Measurements from ENCODE around the gene SMIM36.

The SMIM36 gene

DNA sequence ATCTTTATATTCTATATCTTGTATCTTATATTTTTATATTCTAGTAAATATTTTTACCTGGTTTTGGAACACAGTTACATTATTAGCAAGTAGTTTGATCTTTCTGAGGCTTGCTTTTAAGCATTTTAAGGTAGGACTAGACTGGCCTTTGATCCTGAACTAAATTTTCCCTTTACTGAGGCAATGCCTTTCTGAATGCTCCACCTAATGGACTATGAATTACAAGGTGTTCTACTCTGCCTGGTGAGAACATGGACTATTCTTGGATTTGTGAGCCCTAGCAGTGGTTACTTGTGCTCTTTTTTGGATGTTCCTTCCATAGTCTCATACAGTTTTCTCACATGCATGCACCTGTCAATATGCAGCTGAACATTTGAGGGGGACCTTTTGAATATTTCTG is 32.5 kb upstream of the SMIM36 start:
- DNase-seq (ENCODE audit: extremely low read depth, low read depth), result no peak
- TF ChIP-seq, protein P1, sequence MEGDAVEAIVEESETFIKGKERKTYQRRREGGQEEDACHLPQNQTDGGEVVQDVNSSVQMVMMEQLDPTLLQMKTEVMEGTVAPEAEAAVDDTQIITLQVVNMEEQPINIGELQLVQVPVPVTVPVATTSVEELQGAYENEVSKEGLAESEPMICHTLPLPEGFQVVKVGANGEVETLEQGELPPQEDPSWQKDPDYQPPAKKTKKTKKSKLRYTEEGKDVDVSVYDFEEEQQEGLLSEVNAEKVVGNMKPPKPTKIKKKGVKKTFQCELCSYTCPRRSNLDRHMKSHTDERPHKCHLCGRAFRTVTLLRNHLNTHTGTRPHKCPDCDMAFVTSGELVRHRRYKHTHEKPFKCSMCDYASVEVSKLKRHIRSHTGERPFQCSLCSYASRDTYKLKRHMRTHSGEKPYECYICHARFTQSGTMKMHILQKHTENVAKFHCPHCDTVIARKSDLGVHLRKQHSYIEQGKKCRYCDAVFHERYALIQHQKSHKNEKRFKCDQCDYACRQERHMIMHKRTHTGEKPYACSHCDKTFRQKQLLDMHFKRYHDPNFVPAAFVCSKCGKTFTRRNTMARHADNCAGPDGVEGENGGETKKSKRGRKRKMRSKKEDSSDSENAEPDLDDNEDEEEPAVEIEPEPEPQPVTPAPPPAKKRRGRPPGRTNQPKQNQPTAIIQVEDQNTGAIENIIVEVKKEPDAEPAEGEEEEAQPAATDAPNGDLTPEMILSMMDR (IDR thresholded peaks at IDR 0.05; ENCODE audit: low read depth, low read length, missing control alignments), result no peak
- no peak overlapping the region for H3K4me3 ChIP-seq (replicated peaks; ENCODE audit: low read depth, low read length)

DNA sequence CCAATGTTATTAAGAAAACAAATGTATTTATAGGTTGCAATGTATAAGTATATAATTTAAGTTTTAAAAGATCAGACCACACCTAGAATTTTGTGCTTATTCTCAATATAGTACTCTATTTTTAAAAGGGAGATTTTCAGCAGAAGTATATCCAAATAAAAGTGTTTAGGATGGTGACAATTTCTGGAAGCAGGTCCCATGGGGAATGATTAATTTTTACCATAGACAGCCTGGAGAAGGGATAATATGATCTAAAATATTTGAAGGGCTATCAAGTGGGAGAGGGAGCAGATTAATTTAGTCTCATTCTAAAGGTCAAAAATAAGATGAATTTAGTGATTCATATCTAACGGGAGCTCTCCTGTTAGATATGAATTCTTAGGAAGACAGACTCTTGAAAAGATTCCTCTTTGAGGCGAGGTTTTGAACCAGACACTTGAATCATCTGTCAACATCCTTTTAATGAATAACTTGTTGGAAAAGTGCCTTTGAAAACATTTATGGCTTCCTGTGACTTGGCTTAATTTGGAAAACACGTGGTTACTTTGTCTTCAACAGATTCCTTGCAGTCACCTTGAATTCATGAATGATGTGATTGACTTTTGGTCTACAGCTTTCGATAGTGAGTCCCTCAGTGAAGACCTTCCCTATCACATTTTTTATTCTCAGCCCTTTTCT is 29.3 kb upstream of the SMIM36 start:
- TF ChIP-seq, protein P1 (IDR thresholded peaks at IDR 0.05; ENCODE audit: low read depth, low read length, missing control alignments), result no peak
- no peak overlapping the region for H3K4me3 ChIP-seq (replicated peaks; ENCODE audit: low read depth, low read length)
- DNase-seq (ENCODE audit: extremely low read depth, low read depth), result peak; percentile 29

DNA sequence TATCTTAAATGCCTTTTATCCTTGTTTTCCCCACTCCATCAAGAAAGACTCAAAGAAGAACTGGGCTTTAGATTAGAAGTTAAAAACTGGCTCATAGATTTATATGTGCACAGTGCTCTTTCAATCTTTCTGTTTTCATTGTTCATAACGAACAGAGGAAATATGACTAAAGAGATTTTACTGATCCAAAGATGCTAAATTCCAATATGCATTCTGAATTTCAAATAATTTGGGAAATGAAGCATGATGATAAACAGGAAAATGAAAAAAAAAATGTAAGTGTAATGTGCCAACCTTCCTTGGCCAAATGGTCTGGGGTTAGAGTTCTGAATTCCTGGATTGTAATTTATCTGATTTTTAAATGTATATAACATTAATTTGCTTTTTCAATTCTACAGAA is 25.0 kb upstream of the SMIM36 start:
- TF ChIP-seq, protein P1 (IDR thresholded peaks at IDR 0.05; ENCODE audit: low read depth, low read length, missing control alignments), result no peak
- no peak overlapping the region for H3K4me3 ChIP-seq (replicated peaks; ENCODE audit: low read depth, low read length)
- DNase-seq (ENCODE audit: extremely low read depth, low read depth), result no peak

DNA sequence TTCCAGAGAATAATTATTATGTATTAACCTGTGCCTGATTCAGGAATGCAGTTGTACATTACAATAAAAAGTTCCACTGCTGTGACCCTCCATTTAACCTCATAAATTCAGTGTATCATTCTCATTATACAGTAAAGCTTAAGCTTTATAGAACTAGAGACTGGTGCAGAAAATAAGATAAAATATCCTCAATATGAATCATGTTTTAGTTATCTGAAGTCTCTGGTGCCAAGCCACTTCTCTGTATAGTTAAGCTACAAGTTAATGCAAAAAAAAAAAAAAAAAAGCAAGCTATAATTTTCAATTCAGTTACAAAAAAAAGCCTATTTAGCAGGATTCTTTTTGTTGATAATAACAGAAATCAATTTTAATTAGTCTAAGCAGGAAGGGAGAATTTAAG is 22.4 kb upstream of the SMIM36 start:
- DNase-seq (ENCODE audit: extremely low read depth, low read depth), result no peak
- TF ChIP-seq, protein P1 (IDR thresholded peaks at IDR 0.05; ENCODE audit: low read depth, low read length, missing control alignments), result no peak
- H3K4me3 ChIP-seq (replicated peaks; ENCODE audit: low read depth, low read length), result no peak overlapping the region

DNA sequence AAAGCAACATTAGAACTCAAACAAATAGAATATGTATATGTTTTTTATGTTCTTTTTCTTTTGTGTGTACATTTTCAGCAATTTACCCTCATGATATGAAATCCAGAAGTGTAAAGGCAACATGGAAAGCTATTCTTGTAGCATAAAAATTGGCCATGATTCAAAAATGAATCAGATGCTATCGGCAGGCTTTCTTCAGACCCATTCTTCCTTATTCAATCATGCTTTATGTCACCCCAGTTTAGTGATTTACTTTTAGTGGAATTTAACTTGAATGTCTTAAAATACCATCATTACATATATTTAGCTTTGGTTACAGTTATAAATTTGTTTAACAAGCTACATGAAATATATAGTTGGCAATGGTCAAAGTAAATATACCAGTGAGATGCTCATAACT is 21.4 kb upstream of the SMIM36 start:
- TF ChIP-seq, protein P1 (IDR thresholded peaks at IDR 0.05; ENCODE audit: low read depth, low read length, missing control alignments), result no peak
- DNase-seq (ENCODE audit: extremely low read depth, low read depth), result no peak
- no peak overlapping the region for H3K4me3 ChIP-seq (replicated peaks; ENCODE audit: low read depth, low read length)

DNA sequence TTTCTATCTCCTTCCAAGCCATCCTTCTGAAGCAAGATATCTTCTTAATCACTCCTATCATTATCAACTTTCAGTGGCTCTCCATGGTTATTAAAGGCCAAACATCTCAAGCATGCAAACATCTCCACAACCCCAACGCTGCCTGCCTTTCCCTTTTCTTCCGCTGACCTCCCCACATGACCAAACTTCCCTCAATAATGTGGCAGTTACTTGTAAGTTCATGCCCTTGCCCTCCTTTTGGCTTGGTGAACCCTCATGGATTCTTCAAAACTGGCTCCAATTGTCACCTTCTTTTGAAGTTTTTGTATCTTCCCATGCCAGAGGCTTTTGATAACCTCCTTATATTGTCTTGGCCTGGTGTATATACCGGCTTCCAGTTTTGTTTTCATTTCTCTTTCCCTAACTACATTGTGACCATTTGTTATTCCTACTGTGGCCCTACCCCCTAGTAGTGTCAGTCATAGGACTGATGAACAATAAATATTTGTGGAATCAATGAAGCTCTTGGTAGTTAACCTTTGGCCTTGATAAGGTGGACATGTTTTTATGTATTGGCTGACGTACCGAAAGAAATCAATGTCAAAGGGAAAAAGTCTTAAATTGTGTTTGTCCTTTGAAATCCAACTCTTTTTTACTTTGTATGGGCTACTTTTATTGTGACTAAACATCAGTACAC is 19.9 kb upstream of the SMIM36 start:
- TF ChIP-seq, protein P1 (IDR thresholded peaks at IDR 0.05; ENCODE audit: low read depth, low read length, missing control alignments), result no peak
- DNase-seq (ENCODE audit: extremely low read depth, low read depth), result no peak
- no peak overlapping the region for H3K4me3 ChIP-seq (replicated peaks; ENCODE audit: low read depth, low read length)

All from HFF-Myc (cell line).